ENCODE results near the gene INTS14. TPM values are rescaled to one million over a fixed set of nuclear protein-coding genes. Genes with fewer than 3 reads are reported as not detected.

Gene INTS14
- total RNA-seq, 1 donor from 2014 or later, result 32.0 TPM

GRCh38 chr15:65629548-65629947 is 18.6 kb upstream of the INTS14 start:
- Histone ChIP-seq H3K36me3 (peaks cover 15% of the 10 kb centered on the region), H3K4me1 (no peaks in the 10 kb centered on the region), H3K9me3 (no peaks in the 10 kb centered on the region), H3K27me3 (no peaks in the 10 kb centered on the region), H3K4me3 (no peak overlapping the region), H3K27ac (no peak overlapping the region)
- intact Hi-C loops (cut with DNase I), result no loop called here
- no peak for ATAC-seq
- no peak for DNase-seq
- TF ChIP-seq CTCF (IDR thresholded peaks at IDR 0.05), result no peak

- TF ChIP-seq CTCF (IDR thresholded peaks at IDR 0.05), result no peak
- intact Hi-C loops (cut with DNase I), result no loop called here
- Histone ChIP-seq H3K9me3 (no peaks in the 10 kb centered on the region), H3K27ac (no peak overlapping the region), H3K4me3 (no peak overlapping the region), H3K36me3 (peaks cover 19% of the 10 kb centered on the region), H3K4me1 (no peaks in the 10 kb centered on the region), H3K27me3 (no peaks in the 10 kb centered on the region)
- ATAC-seq (no peak), DNase-seq (no peak)
Measured at GRCh38 chr15:65626856-65627255, 15.9 kb upstream of the INTS14 start.

- no peak for TF ChIP-seq CTCF (IDR thresholded peaks at IDR 0.05)
- no peak for ATAC-seq
Measured at GRCh38 chr15:65623103-65623502, 12.2 kb upstream of the INTS14 start.

GRCh38 chr15:65621638-65622037 is 10.7 kb upstream of the INTS14 start, which contains the start of gene SLC24A1:
Gene SLC24A1 (plus strand): TSS chr15:65621938. CDS start chr15:65624081, 2,143 bp downstream.
- no peak within 1 kb of the TSS for H3K27ac ChIP-seq
- H3K9me3 ChIP-seq, result no peaks in the 10 kb centered on the region
- ATAC-seq (no peak), DNase-seq (no peak)
- H3K4me1 ChIP-seq, result no peaks in the 10 kb centered on the region
- no peak for TF ChIP-seq CTCF (IDR thresholded peaks at IDR 0.05)
- H3K27me3 ChIP-seq, result no peaks in the 10 kb centered on the region
- intact Hi-C loops (cut with DNase I), result no loop called here
- peaks cover 19% of the 10 kb centered on the region for H3K36me3 ChIP-seq
- H3K4me3 ChIP-seq, result no peak within 1 kb of the TSS

More at GRCh38 chr15:65623103-65623502, 12.2 kb upstream of the INTS14 start:
- intact Hi-C loops (cut with DNase I), result no loop called here
- no peaks in the 10 kb centered on the region for H3K4me1 ChIP-seq
- H3K27me3 ChIP-seq, result no peaks in the 10 kb centered on the region
- H3K36me3 ChIP-seq, result peaks cover 19% of the 10 kb centered on the region
- DNase-seq, result no peak
- H3K27ac ChIP-seq, result no peak overlapping the region
- no peak overlapping the region for H3K4me3 ChIP-seq
- no peaks in the 10 kb centered on the region for H3K9me3 ChIP-seq

- intact Hi-C loops (cut with DNase I), result no loop called here
- Histone ChIP-seq H3K4me1 (no peaks in the 10 kb centered on the region), H3K27me3 (no peaks in the 10 kb centered on the region), H3K9me3 (no peaks in the 10 kb centered on the region), H3K27ac (no peak overlapping the region), H3K4me3 (no peak overlapping the region), H3K36me3 (peaks cover 13% of the 10 kb centered on the region)
- DNase-seq, result no peak
- no peak for TF ChIP-seq CTCF (IDR thresholded peaks at IDR 0.05)
- ATAC-seq, result no peak
Measured at GRCh38 chr15:65620833-65621232, 9.9 kb upstream of the INTS14 start.

Measured in upper lobe of right lung (tissue), 1 donor.